Measurements from ENCODE around the gene ASMTL.
"Not testable (repeated sequence)": the region's sequence is repeated elsewhere in the genome, so short reads cannot be mapped to it uniquely, and the experiment has no call there.

Gene ASMTL

GRCh38 chrX:1380672-1381233 is 72.0 kb downstream of the ASMTL start:
- Histone ChIP-seq H3K9me2 (replicated peaks; ENCODE audit: insufficient read depth, low read length) (no peaks in the 10 kb centered on the region), H3K79me2 (ENCODE audit: insufficient read depth, low read length) (no peaks in the 10 kb centered on the region), H3K9me3 (ENCODE audit: insufficient read depth, low read length) (no peaks in the 10 kb centered on the region), H3K4me3 (ENCODE audit: insufficient read depth, low read length, poor library complexity, severe bottlenecking) (no peak overlapping the region), H3K27ac (ENCODE audit: low read depth, low read length) (no peak overlapping the region), H3K27me3 (ENCODE audit: low read length) (no peaks in the 10 kb centered on the region), H2AFZ (ENCODE audit: low read depth, low read length, severe bottlenecking) (no peak overlapping the region), H3K9ac (ENCODE audit: low read length) (no peak overlapping the region), H3K4me2 (ENCODE audit: low read depth, low read length, poor library complexity, severe bottlenecking) (no peak overlapping the region), H3F3A (ENCODE audit: insufficient read depth) (peaks cover 3% of the 10 kb centered on the region; the same call in 1 of the 2 replicates), H3K36me3 (ENCODE audit: low read length) (no peaks in the 10 kb centered on the region), H4K20me1 (ENCODE audit: low read depth, low read length) (no peaks in the 10 kb centered on the region)
- TF ChIP-seq CTCF (IDR thresholded peaks at IDR 0.05; ENCODE audit: insufficient read depth, low read length, poor library complexity, severe bottlenecking) = no peak
- no peak for TF ChIP-seq EZH2phosphoT487 (conservative IDR thresholded peaks at IDR 0.05; ENCODE audit: low read length)

GRCh38 chrX:1378306-1378759 is 74.4 kb downstream of the ASMTL start:
- TF ChIP-seq CTCF (IDR thresholded peaks at IDR 0.05; ENCODE audit: insufficient read depth, low read length, poor library complexity, severe bottlenecking) (no peak), EZH2phosphoT487 (conservative IDR thresholded peaks at IDR 0.05; ENCODE audit: low read length) (no peak)
- Histone ChIP-seq H3K4me3 (ENCODE audit: insufficient read depth, low read length, poor library complexity, severe bottlenecking) (no peak overlapping the region), H3K9ac (ENCODE audit: low read length) (no peak overlapping the region), H3K9me3 (ENCODE audit: insufficient read depth, low read length) (no peaks in the 10 kb centered on the region), H3F3A (ENCODE audit: insufficient read depth) (peaks cover 3% of the 10 kb centered on the region; the same call in 1 of the 2 replicates), H4K20me1 (ENCODE audit: low read depth, low read length) (no peaks in the 10 kb centered on the region), H3K27ac (ENCODE audit: low read depth, low read length) (no peak overlapping the region), H3K4me2 (ENCODE audit: low read depth, low read length, poor library complexity, severe bottlenecking) (no peak overlapping the region), H2AFZ (ENCODE audit: low read depth, low read length, severe bottlenecking) (no peak overlapping the region), H3K27me3 (ENCODE audit: low read length) (no peaks in the 10 kb centered on the region), H3K79me2 (ENCODE audit: insufficient read depth, low read length) (no peaks in the 10 kb centered on the region), H3K9me2 (replicated peaks; ENCODE audit: insufficient read depth, low read length) (no peaks in the 10 kb centered on the region), H3K36me3 (ENCODE audit: low read length) (no peaks in the 10 kb centered on the region)

- H3K4me2 ChIP-seq (ENCODE audit: low read depth, low read length, poor library complexity, severe bottlenecking) = no peak overlapping the region
- no peak overlapping the region for H3K27ac ChIP-seq (ENCODE audit: low read depth, low read length)
- H3K9ac ChIP-seq (ENCODE audit: low read length) = no peak overlapping the region
- no peaks in the 10 kb centered on the region for H3F3A ChIP-seq (ENCODE audit: insufficient read depth)
- H3K79me2 ChIP-seq (ENCODE audit: insufficient read depth, low read length) = no peaks in the 10 kb centered on the region
- H3K9me2 ChIP-seq (replicated peaks; ENCODE audit: insufficient read depth, low read length) = no peaks in the 10 kb centered on the region
- no peak overlapping the region for H2AFZ ChIP-seq (ENCODE audit: low read depth, low read length, severe bottlenecking)
- TF ChIP-seq EZH2phosphoT487 (conservative IDR thresholded peaks at IDR 0.05; ENCODE audit: low read length) (no peak), CTCF (IDR thresholded peaks at IDR 0.05; ENCODE audit: insufficient read depth, low read length, poor library complexity, severe bottlenecking) (no peak)
- H3K27me3 ChIP-seq (ENCODE audit: low read length) = no peaks in the 10 kb centered on the region
- H4K20me1 ChIP-seq (ENCODE audit: low read depth, low read length) = no peaks in the 10 kb centered on the region
- no peaks in the 10 kb centered on the region for H3K36me3 ChIP-seq (ENCODE audit: low read length)
- H3K4me3 ChIP-seq (ENCODE audit: insufficient read depth, low read length, poor library complexity, severe bottlenecking) = no peak overlapping the region
- H3K9me3 ChIP-seq (ENCODE audit: insufficient read depth, low read length) = no peaks in the 10 kb centered on the region
Observed at GRCh38 chrX:1368385-1368698, 84.4 kb downstream of the ASMTL start.

GRCh38 chrX:1366363-1366762 is 86.3 kb downstream of the ASMTL start:
- not testable (repeated sequence) for H3K27me3 ChIP-seq (ENCODE audit: low read length); H3K79me2 ChIP-seq (ENCODE audit: insufficient read depth, low read length); H3K9me3 ChIP-seq (ENCODE audit: insufficient read depth, low read length); H3K27ac ChIP-seq (ENCODE audit: low read depth, low read length); H3K9ac ChIP-seq (ENCODE audit: low read length); H3K4me3 ChIP-seq (ENCODE audit: insufficient read depth, low read length, poor library complexity, severe bottlenecking); H3K36me3 ChIP-seq (ENCODE audit: low read length); H3K4me2 ChIP-seq (ENCODE audit: low read depth, low read length, poor library complexity, severe bottlenecking); H4K20me1 ChIP-seq (ENCODE audit: low read depth, low read length); H2AFZ ChIP-seq (ENCODE audit: low read depth, low read length, severe bottlenecking); H3K9me2 ChIP-seq (replicated peaks; ENCODE audit: insufficient read depth, low read length); H3F3A ChIP-seq (ENCODE audit: insufficient read depth)

Data from SU-DHL-6 (cell line).